Body of pancreas (tissue), 4 donors: ENCODE measurements around the gene MYH11. TPM values are rescaled to one million over a fixed set of nuclear protein-coding genes. Genes with fewer than 3 reads are reported as not detected.
"Not testable (repeated sequence)": the region's sequence is repeated elsewhere in the genome, so short reads cannot be mapped to it uniquely, and the experiment has no call there.

Experiments
- ATAC-seq: fragments of 150-250 bp; one replicate; pipeline ENCODE4 v1.9.1; 2016
- DNase-seq, 4 donors: peaks; one replicate each; pipeline ENCODE4 v3.0.0-alpha.2; 2019
- H3K27ac ChIP-seq, 4 donors: fragments of 200-600 bp; sonication (generic); 1 replicate in 3 of 4; 2 replicates in 1 of 4; pipeline versions ENCODE4 v1.5.1 to v1.6.1; 2016 to 2019; ENCODE audit warnings: mild to moderate bottlenecking in 1 of 4, mixed read lengths in 1 of 4, moderate library complexity in 1 of 4
- H3K27me3 ChIP-seq, 2 donors: fragments of 200-600 bp; sonication (generic); one replicate each; pipeline ENCODE4 v1.6.0; 2016; ENCODE audit warnings: mild to moderate bottlenecking in 1 of 2
- H3K36me3 ChIP-seq, 2 donors: fragments of 200-600 bp; sonication (generic); replicated peaks in 1 of 2; 2 replicates each; pipeline ENCODE4 v1.5.1; 2016; ENCODE audit warnings: low read depth in 2 of 2; ENCODE audit not compliant: insufficient read depth in 1 of 2
- H3K4me1 ChIP-seq: fragments of 200-600 bp; sonication (generic); one replicate; pipeline ENCODE4 v1.6.0; 2016
- H3K4me3 ChIP-seq, 2 donors: fragments of 200-600 bp; sonication (generic); 1 replicate in 1 of 2; 2 replicates in 1 of 2; pipeline ENCODE4 v1.5.1; 2016 to 2019
- H3K9me3 ChIP-seq, 3 donors: fragments of 200-600 bp; sonication (generic); 1 replicate in 2 of 3; 2 replicates in 1 of 3; pipeline ENCODE4 v1.5.1; 2016
- POLR2A ChIP-seq, 3 donors: fragments of 450-650 bp; IDR thresholded peaks; one replicate each; pipeline ENCODE4 v1.6.1; 2016; ENCODE audit warnings: antibody characterized with exemption in 3 of 3, mild to moderate bottlenecking in 2 of 3
- WGBS, 2 donors: methylation state at CpG; one replicate each; pipeline ENCODE4 v1.1.5; 2017; 5-methylcytosine and 5-hydroxymethylcytosine counted together
- intact Hi-C: fragments of 100-400 bp; cut with DNase I; formaldehyde crosslinking; loops from one replicate; pipeline ENCODE4 v1.15.1; 2023
- total RNA-seq, 2 donors: library from RNA; depleted of rRNA; stranded (reverse); fragments of >200 nt; gene quantifications; one replicate each; pipeline ENCODE4 v1.1.0, GENCODE V29; 2016
- TF ChIP-seq, protein P1 (sequence below), 7 experiments: fragments of 450-650 bp in 4 of 7; fragments of 200-600 bp in 3 of 7; sonication (generic) in 3 of 7; IDR thresholded peaks; one replicate each; pipeline ENCODE4 v1.5.1; 2016 to 2019; ENCODE audit warnings: antibody characterized with exemption in 7 of 7

MYH11 gene
- total RNA-seq, 2 donors from 2014 or later = 14.2 to 19.7 TPM

- H3K36me3 ChIP-seq = no peaks in the 10 kb centered on the region
- H3K4me1 ChIP-seq = no peaks in the 10 kb centered on the region
- H3K4me3 ChIP-seq = no peak overlapping the region
- WGBS, 2 donors = 90 to 91% methylated on average over 7 of the region's 7 CpGs
- TF ChIP-seq, protein P1, sequence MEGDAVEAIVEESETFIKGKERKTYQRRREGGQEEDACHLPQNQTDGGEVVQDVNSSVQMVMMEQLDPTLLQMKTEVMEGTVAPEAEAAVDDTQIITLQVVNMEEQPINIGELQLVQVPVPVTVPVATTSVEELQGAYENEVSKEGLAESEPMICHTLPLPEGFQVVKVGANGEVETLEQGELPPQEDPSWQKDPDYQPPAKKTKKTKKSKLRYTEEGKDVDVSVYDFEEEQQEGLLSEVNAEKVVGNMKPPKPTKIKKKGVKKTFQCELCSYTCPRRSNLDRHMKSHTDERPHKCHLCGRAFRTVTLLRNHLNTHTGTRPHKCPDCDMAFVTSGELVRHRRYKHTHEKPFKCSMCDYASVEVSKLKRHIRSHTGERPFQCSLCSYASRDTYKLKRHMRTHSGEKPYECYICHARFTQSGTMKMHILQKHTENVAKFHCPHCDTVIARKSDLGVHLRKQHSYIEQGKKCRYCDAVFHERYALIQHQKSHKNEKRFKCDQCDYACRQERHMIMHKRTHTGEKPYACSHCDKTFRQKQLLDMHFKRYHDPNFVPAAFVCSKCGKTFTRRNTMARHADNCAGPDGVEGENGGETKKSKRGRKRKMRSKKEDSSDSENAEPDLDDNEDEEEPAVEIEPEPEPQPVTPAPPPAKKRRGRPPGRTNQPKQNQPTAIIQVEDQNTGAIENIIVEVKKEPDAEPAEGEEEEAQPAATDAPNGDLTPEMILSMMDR (IDR thresholded peaks at IDR 0.05) = no peak
- no peak for TF ChIP-seq POLR2A (IDR thresholded peaks at IDR 0.05)
- DNase-seq (no peak), ATAC-seq (no peak)
- H3K27ac ChIP-seq = no peak overlapping the region
- intact Hi-C loops = no loop called here
- no peaks in the 10 kb centered on the region for H3K27me3 ChIP-seq
- no peaks in the 10 kb centered on the region for H3K9me3 ChIP-seq
Observed at GRCh38 chr16:15729152-15729551, 127.7 kb downstream of the MYH11 start.

GRCh38 chr16:15727697-15728096 lies 129.1 kb downstream of the MYH11 start:
- H3K36me3 ChIP-seq, H3K9me3 ChIP-seq, DNase-seq, ATAC-seq, H3K4me3 ChIP-seq, intact Hi-C loops, H3K27me3 ChIP-seq, H3K27ac ChIP-seq, H3K4me1 ChIP-seq: not testable (repeated sequence)
- 94 to 95% methylated on average over 5 of the region's 5 CpGs for WGBS, 2 donors

DNA sequence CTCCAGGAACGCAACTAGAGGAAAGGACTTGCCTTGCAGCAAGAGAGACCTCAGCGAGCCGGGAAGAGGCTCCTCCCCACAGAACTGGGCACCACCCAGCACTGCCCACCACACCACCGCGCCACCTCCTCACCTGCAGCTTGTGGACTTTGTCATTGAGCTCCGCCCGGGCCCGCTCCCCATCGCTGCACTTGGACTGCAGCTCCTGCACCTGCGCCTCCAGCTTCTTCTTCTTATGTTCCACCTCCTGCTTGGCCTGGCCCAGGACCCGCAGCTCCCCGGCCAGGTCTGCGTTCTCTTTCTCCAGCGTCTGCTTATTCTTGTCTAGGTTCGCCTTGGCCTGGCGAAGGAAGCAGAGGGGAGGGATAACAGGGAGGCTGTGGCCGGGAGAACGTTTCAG lies 130.1 kb downstream of the MYH11 start:
- DNase-seq = no peak
- H3K27ac ChIP-seq = no peak overlapping the region
- 85 to 91% methylated on average over 16 to 18 of the region's 18 CpGs for WGBS, 2 donors
- TF ChIP-seq, protein P1 (IDR thresholded peaks at IDR 0.05) = no peak
- no peak for TF ChIP-seq POLR2A (IDR thresholded peaks at IDR 0.05)
- intact Hi-C loops = no loop called here
- no peaks in the 10 kb centered on the region for H3K36me3 ChIP-seq
- H3K27me3 ChIP-seq = no peaks in the 10 kb centered on the region
- no peak for ATAC-seq
- no peaks in the 10 kb centered on the region for H3K4me1 ChIP-seq
- no peak overlapping the region for H3K4me3 ChIP-seq
- H3K9me3 ChIP-seq = no peaks in the 10 kb centered on the region

DNA sequence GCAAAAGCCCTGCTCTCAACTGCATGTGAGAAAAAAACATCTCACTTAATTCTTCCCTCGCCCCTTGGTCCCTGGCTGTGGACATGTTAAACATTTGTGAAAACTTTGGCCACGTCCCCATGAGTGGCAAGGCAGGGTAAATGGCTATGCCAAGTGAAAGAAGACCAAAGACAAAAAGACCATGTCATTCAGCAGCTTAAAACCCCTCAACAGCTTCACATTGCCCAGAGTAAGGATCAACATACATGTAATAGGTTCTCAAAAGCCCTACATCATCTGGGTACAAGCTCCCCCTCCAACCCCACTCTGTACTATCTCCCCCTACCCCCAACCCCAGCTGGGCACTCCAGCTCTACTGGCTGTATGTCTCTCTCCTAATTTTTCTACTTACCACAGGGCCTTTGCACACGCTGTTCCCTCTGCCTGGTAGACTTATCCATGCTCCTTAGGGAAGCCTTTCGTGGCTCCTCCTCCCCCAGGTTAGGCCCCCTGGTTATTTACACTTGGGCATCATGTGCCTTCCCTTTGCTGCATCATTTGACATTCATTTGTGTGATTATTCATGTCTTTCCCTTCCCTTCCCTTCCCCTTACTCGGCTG lies 131.1 kb downstream of the MYH11 start:
- TF ChIP-seq POLR2A (IDR thresholded peaks at IDR 0.05) = no peak
- TF ChIP-seq, protein P1 (IDR thresholded peaks at IDR 0.05) = no peak
- intact Hi-C loops = no loop called here

GRCh38 chr16:15723808-15724207 lies 133.0 kb downstream of the MYH11 start:
- ATAC-seq = no peak
- H3K27ac ChIP-seq = no peak overlapping the region
- intact Hi-C loops = no loop called here
- no peaks in the 10 kb centered on the region for H3K4me1 ChIP-seq
- WGBS, 2 donors = 88 to 93% methylated on average over 7 of the region's 7 CpGs
- H3K9me3 ChIP-seq = no peaks in the 10 kb centered on the region
- H3K27me3 ChIP-seq = no peaks in the 10 kb centered on the region
- H3K4me3 ChIP-seq = no peak overlapping the region
- H3K36me3 ChIP-seq = no peaks in the 10 kb centered on the region
- no peak for TF ChIP-seq POLR2A (IDR thresholded peaks at IDR 0.05)
- TF ChIP-seq, protein P1 (IDR thresholded peaks at IDR 0.05) = no peak
- DNase-seq = no peak

More for the DNA sequence above, 131.1 kb downstream of the MYH11 start:
- H3K27me3 ChIP-seq = no peaks in the 10 kb centered on the region
- no peak overlapping the region for H3K4me3 ChIP-seq
- DNase-seq (no peak), ATAC-seq (no peak)
- no peaks in the 10 kb centered on the region for H3K9me3 ChIP-seq
- no peaks in the 10 kb centered on the region for H3K36me3 ChIP-seq
- H3K4me1 ChIP-seq = no peaks in the 10 kb centered on the region
- 93 to 97% methylated on average over 5 of the region's 5 CpGs for WGBS, 2 donors
- no peak overlapping the region for H3K27ac ChIP-seq
